ENCODE results near the gene IRF2BP2. TPM values are rescaled to one million over a fixed set of nuclear protein-coding genes. Genes with fewer than 3 reads are reported as not detected.
A peak's percentile ranks its signal among the peaks of the same experiment; 100 is the strongest.

Gene IRF2BP2
- total and polyA plus RNA-seq, 2 of the 13 experiments (the other 11 are each of a cell fraction or from before 2014, with no cell fraction given): 140 to 147 TPM

- TF ChIP-seq HIVEP1 (CRISPR knock-in tag; IDR thresholded peaks at IDR 0.05) (no peak), NFATC3 (CRISPR knock-in tag; IDR thresholded peaks at IDR 0.05) (no peak), KLF13 (CRISPR knock-in tag; IDR thresholded peaks at IDR 0.05) (no peak), ZNF652 (CRISPR knock-in tag; IDR thresholded peaks at IDR 0.05; ENCODE audit: borderline replicate concordance, low read depth) (peak; percentile 85), RXRA (CRISPR knock-in tag; IDR thresholded peaks at IDR 0.05) (no peak), SIX4 (CRISPR knock-in tag; IDR thresholded peaks at IDR 0.05) (peak; percentile 97), BRCA1 (CRISPR knock-in tag; IDR thresholded peaks at IDR 0.05) (no peak), IKZF4 (CRISPR knock-in tag; IDR thresholded peaks at IDR 0.05; ENCODE audit: borderline replicate concordance, low read depth, not compliant biosample characterization) (no peak), ZNF691 (CRISPR knock-in tag; IDR thresholded peaks at IDR 0.05; ENCODE audit: borderline replicate concordance, low read depth) (no peak), ZNF383 (CRISPR knock-in tag; IDR thresholded peaks at IDR 0.05; ENCODE audit: borderline replicate concordance) (no peak), ARID2 (CRISPR knock-in tag; IDR thresholded peaks at IDR 0.05; ENCODE audit: borderline replicate concordance) (peak; percentile 79; the same call in 1 of the 2 replicates), ZNF839 (CRISPR knock-in tag; IDR thresholded peaks at IDR 0.05; ENCODE audit: borderline replicate concordance) (no peak), NKX3-1 (CRISPR knock-in tag; IDR thresholded peaks at IDR 0.05) (no peak), ZNF101 (CRISPR knock-in tag; IDR thresholded peaks at IDR 0.05; ENCODE audit: borderline replicate concordance, low read depth) (no peak), FIP1L1 (IDR thresholded peaks at IDR 0.05; ENCODE audit: borderline replicate concordance, insufficient read depth, low read depth, low read length) (no peak), SKI (IDR thresholded peaks at IDR 0.05; ENCODE audit: partially characterized antibody) (peak; percentile 83), KDM2A (CRISPR knock-in tag; IDR thresholded peaks at IDR 0.05; ENCODE audit: borderline replicate concordance, low read depth) (no peak), ISL2 (CRISPR knock-in tag; IDR thresholded peaks at IDR 0.05) (peak; percentile 78; the same call in 1 of the 2 replicates), DZIP1 (CRISPR knock-in tag; IDR thresholded peaks at IDR 0.05) (no peak)
- TF ChIP-seq, protein P1, sequence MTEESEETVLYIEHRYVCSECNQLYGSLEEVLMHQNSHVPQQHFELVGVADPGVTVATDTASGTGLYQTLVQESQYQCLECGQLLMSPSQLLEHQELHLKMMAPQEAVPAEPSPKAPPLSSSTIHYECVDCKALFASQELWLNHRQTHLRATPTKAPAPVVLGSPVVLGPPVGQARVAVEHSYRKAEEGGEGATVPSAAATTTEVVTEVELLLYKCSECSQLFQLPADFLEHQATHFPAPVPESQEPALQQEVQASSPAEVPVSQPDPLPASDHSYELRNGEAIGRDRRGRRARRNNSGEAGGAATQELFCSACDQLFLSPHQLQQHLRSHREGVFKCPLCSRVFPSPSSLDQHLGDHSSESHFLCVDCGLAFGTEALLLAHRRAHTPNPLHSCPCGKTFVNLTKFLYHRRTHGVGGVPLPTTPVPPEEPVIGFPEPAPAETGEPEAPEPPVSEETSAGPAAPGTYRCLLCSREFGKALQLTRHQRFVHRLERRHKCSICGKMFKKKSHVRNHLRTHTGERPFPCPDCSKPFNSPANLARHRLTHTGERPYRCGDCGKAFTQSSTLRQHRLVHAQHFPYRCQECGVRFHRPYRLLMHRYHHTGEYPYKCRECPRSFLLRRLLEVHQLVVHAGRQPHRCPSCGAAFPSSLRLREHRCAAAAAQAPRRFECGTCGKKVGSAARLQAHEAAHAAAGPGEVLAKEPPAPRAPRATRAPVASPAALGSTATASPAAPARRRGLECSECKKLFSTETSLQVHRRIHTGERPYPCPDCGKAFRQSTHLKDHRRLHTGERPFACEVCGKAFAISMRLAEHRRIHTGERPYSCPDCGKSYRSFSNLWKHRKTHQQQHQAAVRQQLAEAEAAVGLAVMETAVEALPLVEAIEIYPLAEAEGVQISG (CRISPR knock-in tag; IDR thresholded peaks at IDR 0.05): no peak
- TF ChIP-seq, protein P2, sequence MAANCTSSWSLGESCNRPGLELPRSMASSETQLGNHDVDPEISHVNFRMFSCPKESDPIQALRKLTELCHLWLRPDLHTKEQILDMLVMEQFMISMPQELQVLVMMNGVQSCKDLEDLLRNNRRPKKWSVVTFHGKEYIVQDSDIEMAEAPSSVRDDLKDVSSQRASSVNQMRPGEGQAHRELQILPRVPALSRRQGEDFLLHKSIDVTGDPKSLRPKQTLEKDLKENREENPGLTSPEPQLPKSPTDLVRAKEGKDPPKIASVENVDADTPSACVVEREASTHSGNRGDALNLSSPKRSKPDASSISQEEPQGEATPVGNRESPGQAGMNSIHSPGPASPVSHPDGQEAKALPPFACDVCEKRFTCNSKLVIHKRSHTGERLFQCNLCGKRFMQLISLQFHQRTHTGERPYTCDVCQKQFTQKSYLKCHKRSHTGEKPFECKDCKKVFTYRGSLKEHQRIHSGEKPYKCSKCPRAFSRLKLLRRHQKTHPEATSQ (CRISPR knock-in tag; IDR thresholded peaks at IDR 0.05; ENCODE audit: borderline replicate concordance): peak; percentile 35; the same call in 1 of the 2 replicates
These were observed 9.8 kb upstream of the IRF2BP2 start (continued) for GRCh38 chr1:234619794-234620247.

Measured in HepG2 (cell line).